GM12801 (cell line): ENCODE measurements around the gene CD36.

ENCODE experiments used
- CTCF ChIP-seq: IDR thresholded peaks from one replicate; pipeline ENCODE4 v1.5.1; 2011; ENCODE audit warnings: control low read depth; ENCODE audit not compliant: insufficient read length; ENCODE audit errors: extremely low read depth

CD36 gene

DNA sequence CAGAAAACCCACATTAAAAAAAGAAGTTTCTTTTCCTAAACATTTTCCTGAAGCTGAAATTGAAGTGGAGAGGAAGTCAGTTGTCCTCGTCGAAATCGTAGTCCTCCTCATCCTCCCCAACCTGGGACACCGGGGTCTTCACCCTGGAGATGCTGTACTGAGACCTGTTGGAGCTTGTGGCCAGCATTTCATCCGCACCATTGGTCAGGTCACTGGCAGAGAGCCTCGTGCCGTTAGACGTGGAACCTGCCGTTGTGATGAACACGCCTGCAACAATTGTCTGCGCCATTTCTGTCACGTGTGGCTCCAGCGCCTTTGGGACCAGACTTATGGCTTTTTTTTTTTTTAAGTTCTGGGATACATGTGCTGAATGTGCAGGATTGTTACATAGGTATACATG lies 23.8 kb downstream of the CD36 start:
- TF ChIP-seq CTCF: no peak

- no peak for TF ChIP-seq CTCF
Measured at GRCh38 chr7:80665526-80665925, 27.1 kb downstream of the CD36 start.

DNA sequence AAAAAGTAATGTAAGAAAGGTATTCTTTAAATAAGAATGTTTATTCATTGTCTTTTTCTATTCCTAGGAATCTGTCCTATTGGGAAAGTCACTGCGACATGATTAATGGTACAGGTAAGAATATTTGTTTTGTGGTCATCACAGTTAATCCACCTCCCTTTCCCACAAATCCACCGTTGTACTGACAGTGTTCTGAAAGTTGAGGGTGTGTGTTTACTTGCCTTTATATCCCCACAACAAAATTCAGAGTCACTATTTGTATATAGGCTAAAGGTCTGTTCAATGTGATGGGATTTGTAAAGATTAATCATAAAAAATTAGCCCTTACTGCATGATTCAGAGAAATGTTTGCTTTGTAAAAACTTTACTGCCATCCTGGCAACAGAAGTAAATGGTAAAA lies 27.9 kb downstream of the CD36 start:
- no peak for TF ChIP-seq CTCF

DNA sequence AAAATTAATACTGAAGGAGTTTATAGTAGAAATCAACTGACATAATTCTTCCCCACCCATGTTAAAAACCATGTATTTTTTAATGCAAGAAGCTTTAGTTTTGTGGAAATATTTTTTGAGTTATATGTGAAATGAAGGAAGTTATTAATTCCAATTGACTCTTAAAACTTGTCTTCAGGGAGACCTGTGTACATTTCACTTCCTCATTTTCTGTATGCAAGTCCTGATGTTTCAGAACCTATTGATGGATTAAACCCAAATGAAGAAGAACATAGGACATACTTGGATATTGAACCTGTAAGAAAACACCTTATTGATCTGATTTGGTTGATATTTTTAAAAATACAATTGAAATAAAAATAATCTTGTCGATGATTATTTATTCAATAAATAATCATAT lies 33.3 kb downstream of the CD36 start:
- TF ChIP-seq CTCF: no peak

DNA sequence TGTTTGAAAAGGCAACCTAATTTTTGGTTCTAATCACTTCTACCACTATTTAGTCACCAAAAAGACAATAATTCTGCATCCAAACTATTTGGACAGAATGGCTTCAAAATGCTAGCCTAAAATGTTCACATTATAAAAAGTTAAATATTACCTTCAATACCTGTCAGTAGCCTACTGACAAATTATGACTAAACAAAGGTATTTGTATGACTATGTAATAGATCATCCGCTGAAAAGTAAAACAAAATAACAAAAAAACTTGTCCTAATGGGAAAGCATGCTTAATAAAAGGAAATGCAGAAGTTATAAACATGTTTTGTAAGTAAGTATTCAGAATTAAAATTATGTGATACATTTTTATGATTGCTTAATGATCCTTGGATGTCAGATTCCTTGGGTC lies 36.6 kb downstream of the CD36 start:
- no peak for TF ChIP-seq CTCF

DNA sequence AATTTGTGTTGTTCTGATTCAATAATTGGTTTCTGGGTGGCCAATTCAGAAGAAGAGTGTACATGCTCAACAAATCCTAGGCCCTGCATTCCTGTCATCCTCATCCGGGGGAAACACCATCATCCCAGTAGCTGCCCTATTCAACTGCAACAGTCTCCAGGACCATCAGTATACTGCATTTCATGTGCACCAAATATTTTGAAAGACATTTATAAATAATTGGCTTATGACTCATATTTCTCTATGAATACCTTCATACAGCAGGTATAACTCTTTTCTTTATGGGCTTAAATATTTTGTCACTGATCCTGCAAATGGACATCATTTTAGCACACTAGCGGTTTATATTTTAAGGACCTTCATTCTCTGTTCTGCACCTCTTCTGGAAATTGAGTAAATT lies 38.0 kb downstream of the CD36 start:
- no peak for TF ChIP-seq CTCF

DNA sequence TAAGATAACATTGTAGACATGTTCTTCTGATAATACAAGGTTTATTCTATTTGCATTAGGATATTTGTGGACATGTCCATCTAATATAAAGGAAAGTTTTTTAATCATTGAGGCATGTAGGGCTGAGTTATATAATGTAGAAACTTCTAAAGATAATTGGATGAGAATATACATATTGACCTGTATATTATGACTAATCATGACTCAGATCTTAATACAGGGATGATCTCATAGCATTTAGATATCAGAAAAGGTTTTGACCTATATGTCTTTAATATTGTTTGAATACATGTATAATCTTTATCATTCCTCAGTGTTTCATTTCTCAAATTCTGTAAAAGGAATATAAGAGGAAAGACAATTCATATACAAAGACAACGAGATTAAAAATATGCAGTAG lies 39.2 kb downstream of the CD36 start:
- no peak for TF ChIP-seq CTCF

GRCh38 chr7:80678707-80679106 lies 40.3 kb downstream of the CD36 start:
- no peak for TF ChIP-seq CTCF
